ENCODE results near the gene SNX14. TPM values are rescaled to one million over a fixed set of nuclear protein-coding genes. Genes with fewer than 3 reads are reported as not detected.
A peak's percentile ranks its signal among the peaks of the same experiment; 100 is the strongest.

The SNX14 gene
- total and polyA plus RNA-seq, 2 of the 13 experiments (the other 11 are each of a cell fraction or from before 2014, with no cell fraction given) = 83.5 to 112 TPM

DNA sequence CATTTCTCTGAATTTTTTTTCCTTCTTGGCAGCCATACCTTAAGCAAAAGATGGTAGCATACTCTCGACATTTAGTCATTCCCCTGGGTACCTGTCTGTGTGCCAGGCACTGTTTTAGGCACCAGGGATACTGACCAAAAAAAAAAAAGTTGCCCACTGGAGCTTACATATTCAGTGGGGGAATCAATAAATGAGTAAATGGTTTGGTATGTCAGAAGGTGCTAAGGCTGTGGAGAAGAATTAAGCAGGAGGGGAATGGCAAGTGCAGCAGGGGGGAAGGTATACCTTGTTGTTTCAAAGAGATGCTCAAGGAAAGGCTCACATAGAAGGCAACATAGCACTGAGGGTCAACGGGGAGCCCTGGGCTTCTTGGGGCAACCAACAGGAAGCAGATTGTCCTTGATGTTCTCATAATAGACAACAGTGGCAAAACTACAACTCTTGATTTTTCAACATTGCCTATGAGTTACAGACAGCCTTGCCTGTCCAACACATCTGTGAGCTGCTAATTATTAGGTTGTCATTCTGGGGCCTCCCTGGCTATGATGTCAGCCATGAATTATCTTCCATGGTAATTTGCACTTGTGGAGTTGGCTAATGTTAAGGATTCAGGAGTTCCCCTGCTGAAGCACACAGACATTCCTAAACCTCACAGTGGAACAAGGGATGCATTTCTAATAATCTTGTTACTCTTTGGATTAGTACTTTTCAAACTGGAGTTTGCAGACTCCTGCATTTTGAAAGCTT, 124.2 kb downstream of the SNX14 start (continued):
- TF ChIP-seq GFI1 (CRISPR knock-in tag; IDR thresholded peaks at IDR 0.05; ENCODE audit: borderline replicate concordance) (no peak), ZNF737 (CRISPR knock-in tag; IDR thresholded peaks at IDR 0.05; ENCODE audit: borderline replicate concordance) (no peak)

DNA sequence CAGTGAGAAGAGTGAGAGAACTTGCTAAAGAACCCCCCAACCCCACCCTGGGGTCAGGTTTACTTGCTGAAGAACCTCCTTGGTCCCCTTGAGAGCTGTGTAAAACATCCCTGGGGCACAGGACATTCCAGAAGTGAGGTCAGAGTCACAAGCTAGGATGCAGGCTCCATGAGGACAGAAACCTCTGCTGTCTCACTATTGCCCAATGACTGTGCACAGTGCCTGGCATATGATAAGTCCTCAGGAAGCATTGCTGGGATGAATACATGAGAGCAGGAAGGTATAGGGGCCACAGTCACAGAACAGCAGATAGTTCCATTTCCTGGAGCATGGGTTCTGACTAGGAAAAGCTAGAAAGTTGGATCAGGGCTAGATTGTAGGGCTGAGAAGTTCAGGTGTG, 125.3 kb downstream of the SNX14 start:
- no peak overlapping the region for H3K4me2 ChIP-seq (ENCODE audit: low read depth, low read length)
- FAIRE-seq = no peak

More for the DNA sequence above, 125.3 kb downstream of the SNX14 start:
- TF ChIP-seq CEBPB (IDR thresholded peaks at IDR 0.05; ENCODE audit: borderline replicate concordance, low read depth, low read length) (peak; percentile 67; the same call in 1 of the 2 replicates), THAP9 (CRISPR knock-in tag; IDR thresholded peaks at IDR 0.05; ENCODE audit: borderline replicate concordance) (no peak), CBX2 (IDR thresholded peaks at IDR 0.05; ENCODE audit: low read depth, low read length) (no peak), CBX2 (CRISPR knock-in tag; IDR thresholded peaks at IDR 0.05; ENCODE audit: low read depth) (no peak)
- Histone ChIP-seq H2AFZ (ENCODE audit: low read length) (no peak overlapping the region), H3K27me3 (ENCODE audit: control insufficient read depth in 1 of 2, insufficient read depth in 2 of 2, low read length in 2 of 2) (no peaks in the 10 kb centered on the region), H3K4me1 (ENCODE audit: insufficient read depth, low read length) (peaks cover 28% of the 10 kb centered on the region), H3K27ac (ENCODE audit: extremely low read length, insufficient read depth, low read length) (no peak overlapping the region), H3K9me3 (ENCODE audit: low read length) (no peaks in the 10 kb centered on the region), H4K20me1 (ENCODE audit: insufficient read depth, low read length) (no peaks in the 10 kb centered on the region), H3K4me3 (replicated peaks in 1 of 3; ENCODE audit: insufficient read depth in 1 of 3, low read depth in 2 of 3, low read length in 3 of 3) (no peak overlapping the region), H3K36me3 (replicated peaks in 1 of 2; ENCODE audit: control insufficient read depth in 1 of 2, insufficient read depth in 2 of 2, low read length in 2 of 2) (no peaks in the 10 kb centered on the region; a peak in 1 of 5 replicates), H3K79me2 (ENCODE audit: insufficient read depth, low read length) (no peaks in the 10 kb centered on the region), H3K9ac (ENCODE audit: insufficient read depth, low read depth, low read length) (no peak overlapping the region)
- in situ Hi-C loops (cut with HindIII; ENCODE audit: extremely low pct_ligation_motif_present, low pct_unique_long_range_greater_than_20kb) (no loop called here), intact Hi-C loops (cut with micrococcal nuclease; ENCODE audit: unreplicated experiment) (no loop called here)
- peak; percentile 28 for DNase-seq (ENCODE audit: low spot score)
- ATAC-seq = peak; percentile 23; the same call in 1 of the 3 replicates
- no TSS peak for BruUV-seq (replicated peaks)
- CTCF ChIA-PET (ENCODE audit: low intra/inter-chr PET ratio, low total read pairs) = no interaction called here
- POLR2A ChIA-PET = interaction anchor here (0.8 to 1.4 kb wide), 2 partner anchors 19 to 36 kb away, joined by 3 read pairs; partner anchors contain the start of gene NT5E

All from HepG2 (cell line).